Prostate gland (tissue), 2 donors: Measurements from ENCODE around the gene HOXD4.

ENCODE experiments used
- POLR2A ChIP-seq: fragments of 450-650 bp; IDR thresholded peaks from one replicate; pipeline ENCODE4 v1.6.1; 2016; ENCODE audit warnings: antibody characterized with exemption, mild to moderate bottlenecking
- POLR2AphosphoS5 ChIP-seq: sonication (generic); formaldehyde crosslinking; IDR thresholded peaks from one replicate; pipeline ENCODE4 v1.6.1; 2017; ENCODE audit warnings: antibody characterized with exemption
- TF ChIP-seq, protein P1 (sequence below), 4 experiments: fragments of 200-600 bp in 2 of 4; fragments of 450-650 bp in 2 of 4; sonication (generic) in 2 of 4; IDR thresholded peaks; 1 replicate in 3 of 4; 2 replicates in 1 of 4; pipeline ENCODE4 v1.5.1; 2016 to 2019; ENCODE audit warnings: antibody characterized with exemption in 4 of 4, mild to moderate bottlenecking in 2 of 4, moderate library complexity in 2 of 4

DNA sequence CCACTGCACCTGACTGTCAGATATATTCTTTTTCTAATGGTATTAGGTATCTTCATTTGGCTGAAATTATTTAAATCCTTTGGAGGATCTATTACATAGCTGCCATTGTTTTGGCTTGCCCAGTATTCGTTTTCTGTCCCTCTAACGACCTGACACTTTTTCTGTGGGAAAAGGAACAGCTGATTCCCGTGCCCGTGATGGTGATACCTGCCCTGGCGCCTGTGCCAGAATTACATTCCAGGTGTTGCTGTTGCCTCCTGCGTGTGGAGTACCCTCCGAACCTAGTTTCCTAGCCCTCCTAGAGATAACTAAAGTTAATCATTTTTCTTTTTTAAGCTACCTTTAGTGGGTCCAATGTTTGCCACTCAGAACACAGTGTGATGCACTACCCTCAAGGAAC is 51.1 kb downstream of the HOXD4 start:
- TF ChIP-seq POLR2AphosphoS5 = no peak
- TF ChIP-seq POLR2A = no peak
- TF ChIP-seq, protein P1, sequence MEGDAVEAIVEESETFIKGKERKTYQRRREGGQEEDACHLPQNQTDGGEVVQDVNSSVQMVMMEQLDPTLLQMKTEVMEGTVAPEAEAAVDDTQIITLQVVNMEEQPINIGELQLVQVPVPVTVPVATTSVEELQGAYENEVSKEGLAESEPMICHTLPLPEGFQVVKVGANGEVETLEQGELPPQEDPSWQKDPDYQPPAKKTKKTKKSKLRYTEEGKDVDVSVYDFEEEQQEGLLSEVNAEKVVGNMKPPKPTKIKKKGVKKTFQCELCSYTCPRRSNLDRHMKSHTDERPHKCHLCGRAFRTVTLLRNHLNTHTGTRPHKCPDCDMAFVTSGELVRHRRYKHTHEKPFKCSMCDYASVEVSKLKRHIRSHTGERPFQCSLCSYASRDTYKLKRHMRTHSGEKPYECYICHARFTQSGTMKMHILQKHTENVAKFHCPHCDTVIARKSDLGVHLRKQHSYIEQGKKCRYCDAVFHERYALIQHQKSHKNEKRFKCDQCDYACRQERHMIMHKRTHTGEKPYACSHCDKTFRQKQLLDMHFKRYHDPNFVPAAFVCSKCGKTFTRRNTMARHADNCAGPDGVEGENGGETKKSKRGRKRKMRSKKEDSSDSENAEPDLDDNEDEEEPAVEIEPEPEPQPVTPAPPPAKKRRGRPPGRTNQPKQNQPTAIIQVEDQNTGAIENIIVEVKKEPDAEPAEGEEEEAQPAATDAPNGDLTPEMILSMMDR (IDR thresholded peaks at IDR 0.05) = no peak
